Cardiac muscle cell (in vitro differentiated cells and primary cell): ENCODE data around the gene CES2. TPM values are rescaled to one million over a fixed set of nuclear protein-coding genes. Genes with fewer than 3 reads are reported as not detected.

Experiments
- DNase-seq, 2 donors: peaks; one replicate each; pipeline versions ENCODE4 v3.0.0 to v3.0.0-alpha.2; 2010 to 2017; ENCODE audit warnings: low read depth in 1 of 2, low spot score in 1 of 2
- H3K27ac ChIP-seq: fragments of 200-600 bp; sonication (generic); 2 replicates; pipeline ENCODE4 v1.5.1; 2016
- H3K27me3 ChIP-seq: fragments of 200-600 bp; sonication (generic); 2 replicates; pipeline ENCODE4 v1.6.0; 2016; ENCODE audit warnings: control low read depth
- H3K36me3 ChIP-seq: fragments of 200-600 bp; sonication (generic); 2 replicates; pipeline ENCODE4 v1.5.1; 2016; ENCODE audit warnings: control low read depth
- H3K4me1 ChIP-seq: fragments of 200-600 bp; sonication (generic); 2 replicates; pipeline ENCODE4 v1.8.1; 2017; ENCODE audit warnings: low read depth, mild to moderate bottlenecking, mixed run types
- H3K4me3 ChIP-seq: fragments of 200-600 bp; sonication (generic); 2 replicates; pipeline ENCODE4 v1.5.1; 2016; ENCODE audit warnings: mild to moderate bottlenecking
- H3K9me3 ChIP-seq: fragments of 200-600 bp; sonication (generic); 2 replicates; pipeline ENCODE4 v1.5.1; 2017; ENCODE audit warnings: low read depth, mild to moderate bottlenecking, control low read depth
- CTCF ChIP-seq: IDR thresholded peaks from 2 replicates; pipeline ENCODE4 v1.5.1; 2012; ENCODE audit warnings: low read depth, mild to moderate bottlenecking, low read length
- polyA plus RNA-seq: library from polyadenylated mRNA; unstranded; fragments of >200 nt; fragmentation: Nextera tagmentation; extraction: Ambion mirVana; gene quantifications from 2 replicates; pipeline ENCODE4 v1.2.1, GENCODE V29; 2016
- total RNA-seq: library from RNA; depleted of rRNA; stranded (reverse); fragments of >200 nt; gene quantifications from 2 replicates; pipeline ENCODE4 v1.2.3, GENCODE V29; 2016

CES2 gene
- total and polyA plus RNA-seq, 2 experiments from 2014 or later = 69.1 to 84.2 TPM

- Histone ChIP-seq H3K4me3 (peak overlapping the region; percentile 10), H3K27me3 (no peaks in the 10 kb centered on the region), H3K9me3 (no peaks in the 10 kb centered on the region), H3K36me3 (no peaks in the 10 kb centered on the region), H3K4me1 (peaks cover 79% of the 10 kb centered on the region), H3K27ac (peak overlapping the region; percentile 100)
- TF ChIP-seq CTCF = no peak
- DNase-seq = peak in 1 of 2 donors; percentile 58
These were observed 31.5 kb upstream of the CES2 start for GRCh38 chr16:66903544-66904427.

- Histone ChIP-seq H3K36me3 (no peaks in the 10 kb centered on the region), H3K27ac (peak overlapping the region; percentile 100), H3K9me3 (no peaks in the 10 kb centered on the region), H3K4me1 (peaks cover 73% of the 10 kb centered on the region), H3K4me3 (peak overlapping the region; percentile 10), H3K27me3 (no peaks in the 10 kb centered on the region)
- DNase-seq = no peak
- TF ChIP-seq CTCF = no peak
These were observed 30.9 kb upstream of the CES2 start for GRCh38 chr16:66904428-66904845.

GRCh38 chr16:66904846-66905632, 30.3 kb upstream of the CES2 start:
- no peak for TF ChIP-seq CTCF
- Histone ChIP-seq H3K4me3 (peak overlapping the region; percentile 10), H3K27ac (peak overlapping the region; percentile 100), H3K27me3 (no peaks in the 10 kb centered on the region), H3K36me3 (no peaks in the 10 kb centered on the region), H3K9me3 (no peaks in the 10 kb centered on the region), H3K4me1 (peaks cover 67% of the 10 kb centered on the region)
- peak in 1 of 2 donors; percentile 94 for DNase-seq

- Histone ChIP-seq H3K4me3 (no peak overlapping the region), H3K4me1 (peaks cover 58% of the 10 kb centered on the region), H3K36me3 (no peaks in the 10 kb centered on the region), H3K9me3 (no peaks in the 10 kb centered on the region), H3K27me3 (no peaks in the 10 kb centered on the region), H3K27ac (peak overlapping the region; percentile 100)
- DNase-seq = peak in 1 of 2 donors; percentile 97
- TF ChIP-seq CTCF = no peak
These were observed 29.4 kb upstream of the CES2 start for GRCh38 chr16:66905633-66906539.
